Epithelial cell of esophagus (primary cell): ENCODE data around the gene SH3PXD2A.
"Not testable (repeated sequence)": the region's sequence is repeated elsewhere in the genome, so short reads cannot be mapped to it uniquely, and the experiment has no call there.

Source experiments
- DNase-seq: peaks from one replicate; pipeline ENCODE4 v3.0.0; 2010; ENCODE audit warnings: low read depth
- H3K4me3 ChIP-seq: 2 replicates; pipeline ENCODE4 v1.5.1; 2011; ENCODE audit warnings: mild to moderate bottlenecking, low read length, control low read depth
- TF ChIP-seq, protein P1 (sequence below): IDR thresholded peaks from 2 replicates; pipeline ENCODE4 v1.5.1; 2011; ENCODE audit warnings: low read depth, mild to moderate bottlenecking, low read length, control low read depth, inconsistent platforms; ENCODE audit not compliant: insufficient read depth; ENCODE audit errors: missing control alignments

The SH3PXD2A gene

GRCh38 chr10:103845972-103846371, 9.4 kb downstream of the SH3PXD2A start:
- no peak overlapping the region for H3K4me3 ChIP-seq
- TF ChIP-seq, protein P1, sequence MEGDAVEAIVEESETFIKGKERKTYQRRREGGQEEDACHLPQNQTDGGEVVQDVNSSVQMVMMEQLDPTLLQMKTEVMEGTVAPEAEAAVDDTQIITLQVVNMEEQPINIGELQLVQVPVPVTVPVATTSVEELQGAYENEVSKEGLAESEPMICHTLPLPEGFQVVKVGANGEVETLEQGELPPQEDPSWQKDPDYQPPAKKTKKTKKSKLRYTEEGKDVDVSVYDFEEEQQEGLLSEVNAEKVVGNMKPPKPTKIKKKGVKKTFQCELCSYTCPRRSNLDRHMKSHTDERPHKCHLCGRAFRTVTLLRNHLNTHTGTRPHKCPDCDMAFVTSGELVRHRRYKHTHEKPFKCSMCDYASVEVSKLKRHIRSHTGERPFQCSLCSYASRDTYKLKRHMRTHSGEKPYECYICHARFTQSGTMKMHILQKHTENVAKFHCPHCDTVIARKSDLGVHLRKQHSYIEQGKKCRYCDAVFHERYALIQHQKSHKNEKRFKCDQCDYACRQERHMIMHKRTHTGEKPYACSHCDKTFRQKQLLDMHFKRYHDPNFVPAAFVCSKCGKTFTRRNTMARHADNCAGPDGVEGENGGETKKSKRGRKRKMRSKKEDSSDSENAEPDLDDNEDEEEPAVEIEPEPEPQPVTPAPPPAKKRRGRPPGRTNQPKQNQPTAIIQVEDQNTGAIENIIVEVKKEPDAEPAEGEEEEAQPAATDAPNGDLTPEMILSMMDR, result no peak
- DNase-seq, result no peak

DNA sequence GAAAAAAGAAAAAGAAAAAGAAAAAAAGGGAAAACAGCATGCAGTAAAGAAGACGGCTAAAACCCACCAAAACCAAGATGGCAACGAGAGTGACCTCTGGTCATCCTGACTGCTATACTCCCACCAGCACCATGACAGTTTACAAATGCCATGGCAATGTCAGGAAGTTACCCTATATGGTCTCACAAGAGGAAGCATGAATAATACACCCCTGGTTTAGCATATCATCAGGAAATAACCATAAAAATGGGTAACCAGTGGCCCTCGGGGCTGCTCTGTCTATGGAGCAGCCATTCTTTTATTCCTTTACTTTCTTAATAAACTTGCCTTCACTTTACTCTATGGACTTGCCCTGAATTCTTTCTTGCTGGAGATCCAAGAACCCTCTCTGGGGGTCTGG, 10.0 kb downstream of the SH3PXD2A start:
- DNase-seq, result not testable (repeated sequence)

GRCh38 chr10:103843854-103844570, 11.4 kb downstream of the SH3PXD2A start:
- H3K4me3 ChIP-seq, result no peak overlapping the region
- TF ChIP-seq, protein P1, result no peak
- no peak for DNase-seq

More for the DNA sequence above, 10.0 kb downstream of the SH3PXD2A start:
- H3K4me3 ChIP-seq, result not testable (repeated sequence)

- no peak for DNase-seq
- TF ChIP-seq, protein P1, result no peak
- no peak overlapping the region for H3K4me3 ChIP-seq
Measured at GRCh38 chr10:103843045-103843444, 12.3 kb downstream of the SH3PXD2A start.

DNA sequence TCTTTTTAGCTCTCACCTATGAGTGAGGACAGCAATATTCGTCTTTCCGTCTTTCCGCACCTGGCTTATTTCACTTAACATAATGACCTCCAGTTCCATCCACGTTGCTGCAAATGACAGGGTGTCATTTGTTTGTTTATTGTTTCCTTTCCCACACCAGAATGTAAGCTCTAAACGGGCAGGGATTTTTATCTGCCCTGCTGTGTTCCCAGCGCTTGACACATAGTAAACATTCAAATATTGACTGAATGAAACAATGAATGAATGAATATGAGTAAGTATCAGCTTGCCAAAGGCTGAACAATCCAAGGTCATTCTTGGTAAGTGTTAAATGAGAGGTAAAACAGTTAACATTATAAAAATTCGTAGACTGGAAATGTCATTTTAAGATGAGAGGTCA, 12.8 kb downstream of the SH3PXD2A start:
- H3K4me3 ChIP-seq, result no peak overlapping the region
- no peak for DNase-seq
- TF ChIP-seq, protein P1, result no peak

GRCh38 chr10:103841519-103841918, 13.9 kb downstream of the SH3PXD2A start:
- DNase-seq, result no peak
- no peak overlapping the region for H3K4me3 ChIP-seq
- TF ChIP-seq, protein P1, result no peak

DNA sequence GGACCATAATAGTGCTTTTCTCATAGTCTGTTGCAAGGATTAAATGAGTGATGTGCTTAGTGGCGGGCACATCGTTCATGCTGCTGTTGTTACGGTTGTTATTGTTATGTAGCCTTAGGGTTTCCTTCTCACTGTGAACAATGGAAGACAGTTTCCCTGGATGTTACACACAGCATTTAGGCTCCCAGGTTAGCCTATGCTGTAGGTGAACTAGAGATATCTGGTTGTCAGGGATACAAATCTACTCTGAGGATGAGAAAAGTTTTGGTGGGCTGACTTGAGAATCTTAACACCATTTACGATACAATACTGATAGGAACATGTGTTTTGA, 14.7 kb downstream of the SH3PXD2A start:
- no peak for DNase-seq
- H3K4me3 ChIP-seq, result no peak overlapping the region
- TF ChIP-seq, protein P1, result no peak
